ENCODE measurements around the gene REXO5.

DNA sequence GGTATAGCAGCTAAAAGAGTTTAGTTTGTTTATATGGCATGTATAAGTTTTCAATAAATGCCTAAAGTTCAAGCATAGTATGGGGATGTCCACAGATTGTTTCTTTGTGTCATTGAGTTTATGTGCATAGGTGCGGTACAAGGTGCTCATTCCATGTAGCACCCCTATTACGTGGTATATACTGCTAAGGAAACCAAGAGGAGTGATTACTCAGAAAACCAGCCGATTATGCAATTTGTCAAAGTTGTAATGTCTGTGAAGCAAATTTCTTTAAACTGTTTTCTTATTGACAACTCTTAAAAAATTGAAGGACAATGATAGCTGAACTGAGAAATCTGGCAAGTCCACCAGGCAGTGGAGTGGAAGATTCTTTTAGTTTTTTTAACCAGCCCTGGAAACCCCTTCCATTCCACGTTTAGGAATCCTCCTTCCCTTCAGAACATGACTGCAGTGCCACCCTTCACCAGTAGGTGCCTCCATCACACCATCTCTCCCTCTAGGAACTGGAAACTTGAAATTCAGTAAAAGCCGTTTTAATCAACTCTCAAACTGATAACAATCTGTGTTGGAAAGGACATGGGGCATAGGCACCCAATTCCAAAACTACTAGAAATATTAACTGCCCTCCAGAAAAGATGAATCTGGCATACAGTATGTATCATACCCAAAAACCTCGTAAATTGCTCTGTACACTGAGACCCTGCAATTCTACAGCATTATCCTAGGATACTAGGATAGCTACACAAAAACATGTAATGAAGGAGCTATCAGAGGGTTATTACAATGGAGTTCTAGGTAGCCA is 43.5 kb downstream of the REXO5 start:
- TF ChIP-seq CBX1 (IDR thresholded peaks at IDR 0.05; ENCODE audit: low read depth), result no peak
- peak; percentile 98 for TF ChIP-seq CTCF (CRISPR knock-in tag; IDR thresholded peaks at IDR 0.05)
- TF ChIP-seq, protein P1, sequence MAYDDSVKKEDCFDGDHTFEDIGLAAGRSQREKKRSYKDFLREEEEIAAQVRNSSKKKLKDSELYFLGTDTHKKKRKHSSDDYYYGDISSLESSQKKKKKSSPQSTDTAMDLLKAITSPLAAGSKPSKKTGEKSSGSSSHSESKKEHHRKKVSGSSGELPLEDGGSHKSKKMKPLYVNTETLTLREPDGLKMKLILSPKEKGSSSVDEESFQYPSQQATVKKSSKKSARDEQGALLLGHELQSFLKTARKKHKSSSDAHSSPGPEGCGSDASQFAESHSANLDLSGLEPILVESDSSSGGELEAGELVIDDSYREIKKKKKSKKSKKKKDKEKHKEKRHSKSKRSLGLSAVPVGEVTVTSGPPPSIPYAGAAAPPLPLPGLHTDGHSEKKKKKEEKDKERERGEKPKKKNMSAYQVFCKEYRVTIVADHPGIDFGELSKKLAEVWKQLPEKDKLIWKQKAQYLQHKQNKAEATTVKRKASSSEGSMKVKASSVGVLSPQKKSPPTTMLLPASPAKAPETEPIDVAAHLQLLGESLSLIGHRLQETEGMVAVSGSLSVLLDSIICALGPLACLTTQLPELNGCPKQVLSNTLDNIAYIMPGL (CRISPR knock-in tag; IDR thresholded peaks at IDR 0.05; ENCODE audit: borderline replicate concordance in 1 of 2, low read depth in 1 of 2), result 0 out of 4 replicates have a peak, but pooled peaks of 1 of the 2 experiments have one; percentile 17
- no peak for TF ChIP-seq NFKB2 (CRISPR knock-in tag; IDR thresholded peaks at IDR 0.05; ENCODE audit: borderline replicate concordance)
- TF ChIP-seq E2F1 (CRISPR knock-in tag; IDR thresholded peaks at IDR 0.05), result no peak
- TF ChIP-seq, protein P2, sequence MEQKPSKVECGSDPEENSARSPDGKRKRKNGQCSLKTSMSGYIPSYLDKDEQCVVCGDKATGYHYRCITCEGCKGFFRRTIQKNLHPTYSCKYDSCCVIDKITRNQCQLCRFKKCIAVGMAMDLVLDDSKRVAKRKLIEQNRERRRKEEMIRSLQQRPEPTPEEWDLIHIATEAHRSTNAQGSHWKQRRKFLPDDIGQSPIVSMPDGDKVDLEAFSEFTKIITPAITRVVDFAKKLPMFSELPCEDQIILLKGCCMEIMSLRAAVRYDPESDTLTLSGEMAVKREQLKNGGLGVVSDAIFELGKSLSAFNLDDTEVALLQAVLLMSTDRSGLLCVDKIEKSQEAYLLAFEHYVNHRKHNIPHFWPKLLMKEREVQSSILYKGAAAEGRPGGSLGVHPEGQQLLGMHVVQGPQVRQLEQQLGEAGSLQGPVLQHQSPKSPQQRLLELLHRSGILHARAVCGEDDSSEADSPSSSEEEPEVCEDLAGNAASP (CRISPR knock-in tag; IDR thresholded peaks at IDR 0.05; ENCODE audit: borderline replicate concordance), result 0 out of 2 replicates have a peak, but pooled peaks have one; percentile 27

All from HepG2 (cell line).